Stimulated activated CD8-positive, alpha-beta memory T cell treated with anti-CD3 and anti-CD28 coated beads, Interleukin-2, amount 100 ng/mL, for 1 hour (primary cell): Measurements from ENCODE around the gene MAP1B.

Experiments
- DNase-seq, 2 donors: peaks; one replicate each; pipeline ENCODE4 v3.0.0-alpha.2; 2020; ENCODE audit warnings: low read depth in 2 of 2

Gene MAP1B

DNA sequence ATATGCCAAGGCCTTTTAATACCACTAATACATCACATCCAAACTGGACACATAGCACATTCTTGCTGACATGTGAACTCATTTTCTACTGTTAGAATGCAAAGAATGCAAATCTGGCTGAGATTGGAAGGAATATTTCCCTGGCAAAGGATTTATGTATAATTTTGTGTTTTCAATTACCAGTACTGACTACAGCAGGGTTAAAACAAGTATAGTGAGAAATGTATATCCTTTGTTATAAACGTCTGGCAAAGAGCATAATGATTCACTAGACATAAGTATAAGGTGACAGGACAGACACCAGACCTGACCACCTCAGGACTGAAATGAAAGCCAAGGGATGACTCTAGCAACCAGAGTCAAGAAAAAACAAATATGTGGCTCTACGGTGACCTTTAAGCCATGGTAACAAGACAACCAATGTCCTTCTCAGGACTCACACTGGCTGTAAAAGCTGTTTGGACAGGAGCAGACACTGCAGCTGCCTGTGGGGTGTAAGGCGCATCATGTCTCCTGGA is 117.7 kb downstream of the MAP1B start:
- no peak for DNase-seq

DNA sequence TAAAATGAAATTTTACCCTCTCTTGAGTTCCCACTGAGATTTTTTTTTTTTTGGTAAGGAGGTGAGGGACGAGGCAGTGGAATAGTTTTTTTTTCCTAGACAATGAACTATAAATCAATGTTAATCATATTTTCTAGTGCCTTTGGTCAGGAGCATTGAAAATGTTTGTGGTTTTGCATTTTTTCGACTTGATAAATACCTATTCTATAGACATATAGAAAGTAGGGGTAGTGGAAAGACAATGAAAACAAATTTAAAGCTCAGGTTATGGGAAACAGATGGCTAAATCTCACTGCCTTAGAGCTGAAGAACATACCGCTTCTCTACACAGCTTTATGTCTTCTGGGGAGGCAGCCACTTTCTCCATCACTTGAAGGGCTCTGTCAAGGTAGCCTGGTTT is 118.5 kb downstream of the MAP1B start:
- DNase-seq: no peak

DNA sequence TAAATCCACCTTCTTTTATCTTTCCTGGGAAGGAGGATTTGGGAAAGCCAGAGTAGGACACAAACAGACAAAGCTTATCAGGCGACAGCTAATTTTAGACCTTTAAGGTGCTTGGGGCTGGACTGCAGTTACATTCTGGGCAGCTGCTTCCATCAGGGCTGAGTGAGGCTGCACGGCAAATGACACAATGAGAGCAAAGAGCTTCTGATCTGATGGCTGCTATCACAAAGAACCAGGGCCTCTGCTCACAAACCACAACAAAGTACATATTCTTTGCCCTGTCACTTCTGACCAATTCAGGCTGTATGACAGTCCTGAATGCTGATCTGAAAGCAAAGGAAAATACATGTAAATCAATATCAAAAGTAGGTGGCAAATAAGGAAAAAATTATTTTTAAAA is 119.7 kb downstream of the MAP1B start:
- no peak for DNase-seq

DNA sequence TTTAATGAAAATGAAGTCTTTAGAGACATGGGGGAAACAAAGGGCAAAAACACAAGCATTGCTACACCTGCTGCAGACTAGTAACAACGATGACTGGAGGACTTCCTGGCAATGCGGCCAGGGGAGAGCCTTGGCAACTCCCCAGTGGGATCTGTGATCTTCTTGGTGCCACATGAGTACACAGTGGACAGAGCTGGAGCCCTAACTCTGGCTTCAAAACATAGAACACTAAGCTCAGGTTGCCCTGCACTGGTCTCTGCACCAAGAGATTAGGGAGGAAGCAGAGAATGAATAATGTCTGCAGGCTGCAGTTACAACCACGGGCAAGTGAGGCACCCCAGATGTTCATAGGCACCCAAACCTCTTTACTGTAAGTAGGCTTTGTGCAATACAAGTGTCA is 121.7 kb downstream of the MAP1B start:
- no peak for DNase-seq

DNA sequence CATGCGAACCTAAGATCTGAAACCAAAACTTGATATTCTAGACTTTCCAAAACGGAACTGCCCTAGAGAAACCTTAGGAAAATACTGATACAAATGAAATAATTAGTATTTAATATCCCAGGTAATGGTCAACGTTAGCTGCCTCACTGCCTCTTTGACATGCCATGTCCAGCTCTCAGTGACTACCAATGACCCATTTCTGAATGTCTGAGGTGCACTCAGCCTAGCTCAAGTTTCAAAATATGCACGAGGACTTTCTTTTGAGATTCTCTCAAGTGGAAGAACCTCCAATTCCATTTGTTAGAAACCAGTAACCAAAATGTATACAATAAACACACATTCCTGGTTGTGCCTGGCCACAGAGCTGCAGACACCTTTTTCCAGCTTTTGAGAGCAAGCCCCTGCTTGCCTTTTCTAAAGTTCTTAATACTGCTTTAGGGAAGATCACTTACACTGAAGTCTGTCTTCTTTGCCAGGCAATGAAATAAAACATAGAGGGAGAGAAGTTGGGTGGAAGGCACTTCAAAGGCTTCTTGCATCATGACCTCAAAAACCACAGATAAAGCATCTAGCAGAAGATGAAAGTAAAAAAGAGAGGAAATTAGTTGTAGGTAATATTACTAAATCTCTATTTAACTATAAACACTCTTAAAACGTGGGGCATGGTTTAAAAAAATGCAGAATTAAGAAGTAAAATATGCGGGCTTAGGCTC is 124.9 kb downstream of the MAP1B start:
- DNase-seq: no peak

DNA sequence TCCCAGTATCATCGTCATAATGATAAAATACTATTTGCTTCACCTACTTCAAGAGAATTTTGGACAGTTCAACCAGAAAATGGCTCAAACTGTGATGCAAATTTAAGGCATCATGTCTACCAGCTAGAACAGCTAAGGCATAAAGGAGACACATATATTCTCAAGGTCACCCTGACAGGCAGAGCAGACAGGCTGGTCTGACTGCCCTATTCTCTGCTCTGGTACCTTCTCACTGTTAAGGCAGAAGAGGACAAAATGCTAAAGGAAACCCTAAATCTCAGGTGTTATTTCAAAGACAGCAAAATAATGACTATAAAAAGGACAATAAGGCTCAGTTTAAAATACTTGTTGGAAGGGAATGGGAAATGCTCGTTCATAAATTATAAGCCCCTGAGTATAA is 125.6 kb downstream of the MAP1B start:
- no peak for DNase-seq

DNA sequence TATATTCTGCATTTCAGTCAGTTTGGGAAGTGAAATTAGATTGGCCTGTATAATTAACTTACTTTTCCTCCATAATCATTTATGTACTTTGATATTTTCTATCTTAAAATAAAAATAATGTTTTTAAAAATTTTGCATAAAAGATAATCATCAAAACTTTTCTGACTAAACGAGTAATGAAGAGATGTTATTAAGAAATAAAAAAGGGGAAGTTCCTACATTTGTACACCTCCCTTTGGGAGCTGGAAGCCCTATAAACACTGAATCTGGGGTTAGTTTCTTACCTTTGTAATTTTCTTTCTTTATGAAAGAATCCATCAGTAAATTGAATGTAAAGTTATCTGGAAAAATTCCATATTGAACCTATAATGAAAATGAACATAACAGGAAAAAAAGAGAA is 126.6 kb downstream of the MAP1B start:
- DNase-seq: no peak

DNA sequence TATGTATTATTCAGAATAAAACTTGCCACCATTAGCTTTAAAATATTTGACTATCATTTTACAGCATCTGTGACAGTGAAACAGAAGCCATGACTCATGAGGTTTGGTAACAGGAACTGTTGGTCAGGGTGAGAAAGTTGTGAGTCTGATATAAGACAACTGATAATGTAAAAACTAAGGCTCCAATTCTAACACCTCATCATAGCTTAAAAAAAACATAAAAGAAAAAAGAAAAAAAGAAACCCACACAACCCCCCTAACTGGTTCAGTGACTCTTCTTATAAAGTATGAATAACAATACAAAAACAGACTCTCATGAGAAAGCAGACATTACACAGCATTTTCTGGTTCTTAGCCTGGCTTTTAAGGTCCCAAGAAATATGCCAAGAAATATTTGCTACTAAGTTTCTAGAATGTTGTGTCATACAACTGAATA is 127.0 kb downstream of the MAP1B start:
- peak in 1 of 2 donors; percentile 8 for DNase-seq

DNA sequence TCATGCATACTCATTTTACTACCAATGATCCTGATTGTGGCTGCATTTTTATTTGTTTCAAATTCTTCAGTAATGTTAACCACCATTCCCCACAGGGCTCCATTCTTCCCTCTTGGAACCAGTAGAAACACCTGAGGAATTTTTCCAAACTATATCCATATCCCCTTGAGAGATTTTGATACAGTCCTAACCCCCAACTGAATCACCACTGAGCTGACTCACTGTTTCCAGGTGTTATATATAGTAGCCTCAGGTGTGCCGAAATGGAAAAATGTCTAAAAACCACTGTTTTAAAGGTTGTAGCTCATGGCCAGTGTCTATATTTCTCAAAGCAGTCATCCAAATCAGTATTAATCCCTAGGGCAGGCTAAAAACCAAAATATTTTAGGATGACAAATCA is 127.6 kb downstream of the MAP1B start:
- DNase-seq: no peak

DNA sequence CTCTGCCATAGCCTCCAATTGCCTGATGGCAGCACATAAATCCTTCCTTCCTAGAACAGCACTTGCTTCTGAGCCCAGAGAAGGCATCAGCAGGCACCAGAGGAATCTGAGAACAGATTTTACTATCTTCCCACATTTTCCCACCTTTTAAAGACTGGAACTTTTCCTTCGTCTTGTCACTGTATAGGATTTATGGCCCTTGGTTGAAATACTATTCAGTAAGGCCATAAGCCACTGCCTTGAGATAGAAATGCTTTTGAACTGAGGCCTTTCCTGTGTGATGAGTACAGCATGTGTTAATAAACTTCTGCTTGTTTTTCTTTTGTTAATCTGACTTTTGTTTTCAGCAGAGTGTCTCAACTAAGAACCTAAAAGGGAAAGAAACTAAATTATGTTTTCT is 128.4 kb downstream of the MAP1B start:
- DNase-seq: no peak

DNA sequence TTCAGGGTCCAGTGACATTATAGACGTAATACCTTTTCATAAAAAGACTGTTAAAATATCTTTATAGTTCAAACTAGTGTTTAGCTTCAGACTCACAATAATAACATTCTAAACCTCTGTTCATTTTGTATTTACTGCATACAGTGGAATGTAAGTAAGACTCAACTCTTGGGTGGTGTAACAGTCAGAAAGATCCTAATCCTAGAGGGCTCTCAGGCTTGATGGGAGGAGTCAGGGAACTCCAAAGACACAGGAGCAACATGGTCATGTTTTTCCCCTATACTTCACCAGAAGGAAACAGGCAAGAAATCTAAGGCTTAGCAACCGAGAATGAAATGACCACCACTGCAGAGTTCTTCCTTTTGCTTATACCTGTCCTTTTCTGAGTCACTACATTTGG is 130.1 kb downstream of the MAP1B start:
- DNase-seq: no peak

DNA sequence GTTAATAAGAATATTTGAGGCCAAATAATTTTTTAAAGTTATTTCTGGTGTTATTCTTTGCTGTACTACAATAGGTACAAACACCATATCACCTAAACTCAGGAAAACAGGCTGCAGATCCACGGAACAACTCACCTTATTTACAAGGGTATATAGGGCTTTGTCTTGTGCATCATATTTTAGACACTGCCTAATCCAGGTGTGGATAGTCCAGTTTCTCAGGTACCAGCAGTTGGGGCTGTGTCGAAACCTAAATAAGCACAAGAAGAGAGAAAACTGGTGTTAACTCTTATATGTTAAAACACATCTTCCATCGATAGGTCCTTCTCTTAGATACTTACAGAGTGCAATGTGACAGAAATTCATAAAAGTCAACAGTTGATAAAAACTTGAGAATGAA is 130.6 kb downstream of the MAP1B start:
- DNase-seq: no peak

DNA sequence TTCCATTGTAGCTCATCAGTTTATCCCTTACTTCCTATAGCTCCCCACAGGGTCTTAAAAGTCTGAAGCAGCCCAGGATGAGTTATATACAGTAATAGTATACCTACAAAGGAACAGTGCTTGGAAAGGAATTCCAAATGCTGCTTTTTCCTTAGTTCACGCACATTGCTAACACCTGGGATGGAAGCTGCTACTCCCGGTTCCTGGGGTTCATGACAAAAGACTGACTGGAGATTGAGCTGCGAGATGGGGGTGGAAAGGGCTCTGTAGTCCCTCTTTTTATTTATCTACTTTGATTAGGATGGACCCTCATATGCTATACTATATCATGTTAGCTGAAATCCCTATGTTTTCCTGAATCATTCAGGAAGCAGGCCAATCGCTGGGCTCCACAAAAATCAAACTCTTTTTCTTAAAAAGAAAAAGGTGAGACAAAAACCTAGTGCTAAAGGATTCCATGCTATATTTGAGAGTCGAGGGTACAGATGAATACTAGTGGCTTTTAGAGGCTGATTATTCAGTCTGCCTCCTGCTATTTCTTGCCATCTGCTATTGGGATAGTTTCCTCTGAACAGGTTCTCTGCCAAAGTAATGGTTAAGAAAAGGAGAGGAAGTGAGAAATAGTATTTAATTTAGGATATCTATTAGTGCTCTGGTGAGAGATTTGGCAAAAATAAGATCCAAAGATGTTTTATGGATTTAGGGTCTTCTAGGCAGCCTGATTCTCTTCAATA is 131.6 kb downstream of the MAP1B start:
- no peak for DNase-seq

DNA sequence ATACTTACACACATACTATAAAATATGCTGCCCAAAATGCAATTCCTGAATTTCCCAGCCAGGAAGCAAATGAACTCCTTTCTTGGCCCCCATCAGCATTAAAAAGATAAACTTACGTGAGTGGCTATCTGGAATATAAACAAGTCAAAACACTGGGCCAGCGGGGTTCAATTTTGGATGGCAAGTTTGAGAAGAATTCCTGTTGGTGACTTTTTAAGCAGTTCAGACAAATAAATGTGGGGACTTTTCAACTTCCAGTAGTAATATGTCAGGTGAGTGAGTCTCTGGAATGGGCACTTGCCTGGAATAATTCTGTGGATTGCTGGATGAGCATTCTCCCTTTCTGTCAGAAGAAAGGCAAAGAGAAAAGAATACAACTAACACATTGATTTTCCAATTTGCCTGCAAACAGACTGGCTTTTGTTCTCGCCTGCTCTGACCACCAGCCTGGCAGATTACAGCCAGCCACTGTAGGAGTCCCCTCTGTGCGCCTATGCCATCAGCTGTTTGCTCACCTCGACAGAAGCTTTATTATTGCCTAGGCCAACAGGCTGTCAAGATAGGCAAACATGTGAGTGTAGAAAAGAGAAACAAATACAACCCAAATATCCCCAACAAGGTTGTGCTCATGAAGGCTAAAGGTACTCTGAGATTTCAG is 134.2 kb downstream of the MAP1B start:
- DNase-seq: no peak

DNA sequence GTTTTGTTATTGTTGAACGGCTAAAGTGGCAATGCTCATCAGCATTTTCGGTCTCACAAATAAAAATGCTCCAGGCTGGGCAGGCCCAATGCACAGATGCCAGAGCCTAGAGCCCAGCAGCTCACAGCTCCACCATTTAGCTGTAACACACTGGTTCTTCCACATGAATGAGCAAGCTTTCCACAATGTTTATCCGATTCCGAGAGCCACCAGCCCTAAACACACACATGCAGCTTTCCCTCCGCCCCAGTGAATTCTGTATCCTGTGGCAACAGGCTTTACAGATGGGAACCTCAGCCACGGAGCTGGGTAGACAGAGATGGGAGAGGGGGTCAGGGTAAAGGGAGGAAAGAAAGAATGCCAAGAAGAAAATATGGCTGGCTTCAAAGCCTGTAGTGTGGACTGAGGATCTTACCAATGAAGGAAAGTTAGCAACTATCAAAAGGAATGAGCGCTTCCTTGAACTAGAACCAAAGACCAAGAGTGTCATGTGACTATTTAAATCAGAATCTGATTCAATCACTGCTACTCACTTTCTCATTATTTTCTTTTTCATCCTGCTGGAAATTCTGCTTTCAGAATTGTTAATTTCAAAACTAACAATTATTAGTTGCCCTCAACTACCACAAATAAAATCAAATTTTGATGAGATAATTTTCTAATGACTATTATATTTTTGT is 135.7 kb downstream of the MAP1B start:
- DNase-seq: no peak

DNA sequence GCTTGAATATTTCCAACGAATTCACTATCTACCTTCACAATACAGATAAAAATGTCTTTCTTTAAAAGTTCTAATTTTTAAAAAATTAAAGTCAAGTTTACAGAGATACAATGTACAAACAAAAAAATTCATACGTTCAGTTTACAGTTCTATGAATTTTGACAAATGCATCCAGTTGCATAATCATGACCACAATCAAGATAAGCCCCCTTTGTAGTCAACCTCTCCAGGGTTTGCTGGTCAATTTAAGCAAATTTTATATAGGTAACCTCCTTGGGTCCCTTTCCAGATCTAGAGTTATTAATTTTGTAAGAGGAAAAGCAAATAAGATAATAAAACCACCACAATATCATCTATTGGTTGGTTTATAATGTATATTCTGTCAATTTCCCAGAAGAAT is 136.4 kb downstream of the MAP1B start:
- no peak for DNase-seq

DNA sequence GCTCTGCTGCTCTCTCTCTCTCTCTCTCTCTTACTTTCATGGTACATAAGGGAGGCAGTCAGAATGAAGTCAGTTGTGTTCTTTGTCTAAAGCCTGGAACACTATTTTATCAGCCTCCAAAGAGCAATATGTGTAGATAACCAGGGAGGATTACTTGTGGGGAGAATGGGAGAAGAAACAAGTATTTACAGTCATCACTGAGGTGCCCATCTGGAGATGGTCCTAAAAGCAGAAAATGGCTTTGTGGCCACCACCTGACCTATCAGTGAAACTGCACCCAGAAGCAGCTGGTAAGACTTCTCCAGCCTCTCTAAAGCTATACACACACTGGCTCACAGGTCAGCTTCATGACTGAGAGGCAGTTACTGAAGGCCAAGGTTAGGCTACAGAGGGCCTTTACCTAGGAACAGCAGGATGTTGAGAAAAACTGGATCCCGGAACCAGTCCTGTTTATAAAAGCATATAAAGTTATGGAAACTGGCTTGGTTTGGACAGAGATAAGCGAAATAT is 137.6 kb downstream of the MAP1B start:
- no peak for DNase-seq

DNA sequence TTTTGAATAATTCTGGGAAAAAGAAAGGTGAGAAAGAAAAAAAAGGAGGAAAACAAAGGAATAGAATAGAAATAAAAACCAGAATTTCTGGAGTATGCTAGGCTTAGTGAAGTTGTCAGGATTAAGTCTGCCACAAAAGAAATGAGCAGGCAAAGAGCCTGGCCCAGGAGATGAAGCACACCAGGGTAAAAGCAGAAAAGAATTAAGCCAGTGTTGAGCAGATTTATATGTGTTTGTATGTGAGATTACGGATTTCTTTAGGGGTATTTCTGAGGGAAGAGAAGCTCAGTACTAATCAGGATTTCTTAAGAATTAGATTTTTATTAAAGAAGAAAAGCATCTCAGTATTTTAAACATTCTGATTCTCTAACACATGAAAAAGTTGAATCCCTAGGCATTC is 138.3 kb downstream of the MAP1B start:
- DNase-seq: no peak

DNA sequence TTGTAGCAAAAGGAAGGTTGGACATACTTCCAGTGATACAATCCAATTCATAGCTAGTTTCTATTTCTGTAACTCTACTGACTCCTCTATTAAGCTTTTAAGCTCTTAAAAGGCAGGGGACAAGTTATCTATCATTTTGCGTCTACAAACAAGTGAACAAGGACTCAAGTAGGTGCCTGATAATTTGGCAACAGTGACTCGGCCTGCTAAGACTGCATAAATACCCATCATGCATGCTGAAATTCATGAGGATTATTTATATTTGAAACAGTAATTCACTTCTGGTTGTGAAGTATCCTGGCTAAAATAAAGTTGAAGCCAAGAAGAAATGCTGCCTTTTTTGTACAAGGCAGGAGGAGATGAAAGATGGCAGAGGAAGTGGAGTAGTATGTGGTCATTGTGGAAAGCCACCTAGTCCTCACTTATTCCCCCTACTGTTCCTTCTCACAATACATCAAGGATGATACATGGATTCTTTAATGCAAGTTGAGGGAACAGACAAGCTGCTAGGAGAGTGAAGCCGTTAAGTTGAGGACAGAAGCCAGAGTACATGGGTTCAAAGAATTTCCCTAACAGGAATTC is 138.8 kb downstream of the MAP1B start:
- DNase-seq: no peak

DNA sequence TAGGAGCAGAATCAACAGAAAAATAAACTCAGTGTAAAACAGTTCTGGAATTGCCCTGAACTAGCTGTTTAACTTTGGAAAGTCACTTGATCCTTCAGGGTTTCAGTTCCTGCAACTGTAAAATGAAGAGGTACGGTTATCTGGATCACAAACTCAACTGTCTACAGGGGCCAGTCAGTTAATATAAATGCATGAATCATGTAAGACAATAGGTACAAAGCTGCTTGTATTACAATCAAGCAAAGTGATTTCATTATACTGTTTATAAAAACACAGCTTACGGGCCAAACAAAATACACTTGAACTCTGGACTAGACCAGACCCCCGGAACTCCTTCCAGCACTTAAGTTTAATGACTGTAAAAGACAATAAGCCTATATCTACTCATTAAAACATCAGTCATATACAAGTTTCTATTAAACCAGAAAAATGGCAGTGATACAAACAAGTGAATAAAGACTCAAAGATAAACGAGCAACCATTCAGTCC is 139.7 kb downstream of the MAP1B start:
- DNase-seq: no peak

DNA sequence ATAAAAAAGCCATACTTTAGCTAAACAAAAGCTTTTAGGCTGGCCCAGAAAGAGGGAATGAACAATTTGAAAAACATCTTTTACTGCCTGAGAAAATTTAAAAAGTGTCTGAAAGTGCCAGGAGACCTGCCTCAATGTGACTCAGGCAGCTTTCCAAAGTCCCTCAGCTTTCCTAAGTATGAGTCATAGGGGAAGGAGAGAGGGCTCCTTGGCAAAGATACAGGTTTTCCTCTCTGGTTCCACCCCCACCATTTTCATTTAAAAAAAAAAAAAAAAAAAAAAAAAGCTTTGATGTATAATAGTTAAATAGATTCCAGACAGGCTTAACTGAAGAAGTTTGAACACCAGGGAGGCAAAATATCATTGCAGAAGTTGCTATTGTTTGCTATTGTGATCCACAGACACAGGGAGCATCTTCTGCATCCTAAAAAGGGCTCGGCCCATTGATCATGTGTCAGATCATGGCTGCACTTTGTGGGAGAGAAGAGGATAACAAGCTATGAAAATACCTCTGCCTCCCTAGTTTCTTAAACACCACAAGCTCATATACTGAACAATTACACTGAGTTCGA is 141.2 kb downstream of the MAP1B start:
- no peak for DNase-seq
